ENCODE measurements around the gene PAQR9.

PAQR9 gene

GRCh38 chr3:142930463-142930862 lies 33.0 kb downstream of the PAQR9 start:
- no peak for TF ChIP-seq POLR2AphosphoS5 (IDR thresholded peaks at IDR 0.05; ENCODE audit: low read depth, low read length)
- TF ChIP-seq POLR2A (IDR thresholded peaks at IDR 0.05; ENCODE audit: low read depth, low read length): no peak
- no peak for TF ChIP-seq TAF1 (IDR thresholded peaks at IDR 0.05; ENCODE audit: borderline replicate concordance, low read depth, low read length)
- FAIRE-seq: no peak
- no peak for DNase-seq (ENCODE audit: insufficient read length)

GRCh38 chr3:142929890-142930289 lies 33.6 kb downstream of the PAQR9 start:
- TF ChIP-seq TAF1 (IDR thresholded peaks at IDR 0.05; ENCODE audit: borderline replicate concordance, low read depth, low read length) (no peak), POLR2A (IDR thresholded peaks at IDR 0.05; ENCODE audit: low read depth, low read length) (no peak), POLR2AphosphoS5 (IDR thresholded peaks at IDR 0.05; ENCODE audit: low read depth, low read length) (no peak)
- no peak for FAIRE-seq
- DNase-seq (ENCODE audit: insufficient read length): no peak

GRCh38 chr3:142929109-142929508 lies 34.4 kb downstream of the PAQR9 start:
- DNase-seq (ENCODE audit: insufficient read length): no peak
- FAIRE-seq: no peak
- TF ChIP-seq TAF1 (IDR thresholded peaks at IDR 0.05; ENCODE audit: borderline replicate concordance, low read depth, low read length) (no peak), POLR2AphosphoS5 (IDR thresholded peaks at IDR 0.05; ENCODE audit: low read depth, low read length) (no peak), POLR2A (IDR thresholded peaks at IDR 0.05; ENCODE audit: low read depth, low read length) (no peak)

- TF ChIP-seq POLR2A (IDR thresholded peaks at IDR 0.05; ENCODE audit: low read depth, low read length): no peak
- TF ChIP-seq POLR2AphosphoS5 (IDR thresholded peaks at IDR 0.05; ENCODE audit: low read depth, low read length): no peak
- no peak for TF ChIP-seq TAF1 (IDR thresholded peaks at IDR 0.05; ENCODE audit: borderline replicate concordance, low read depth, low read length)
- DNase-seq (ENCODE audit: insufficient read length) (no peak), FAIRE-seq (no peak)
These were observed 37.0 kb downstream of the PAQR9 start for GRCh38 chr3:142926368-142926944.

GRCh38 chr3:142925140-142925539 lies 38.3 kb downstream of the PAQR9 start:
- DNase-seq (ENCODE audit: insufficient read length) (no peak), FAIRE-seq (no peak)
- TF ChIP-seq POLR2AphosphoS5 (IDR thresholded peaks at IDR 0.05; ENCODE audit: low read depth, low read length) (no peak), TAF1 (IDR thresholded peaks at IDR 0.05; ENCODE audit: borderline replicate concordance, low read depth, low read length) (no peak), POLR2A (IDR thresholded peaks at IDR 0.05; ENCODE audit: low read depth, low read length) (no peak)

- FAIRE-seq: no peak
- TF ChIP-seq POLR2A (IDR thresholded peaks at IDR 0.05; ENCODE audit: low read depth, low read length): no peak
- no peak for DNase-seq (ENCODE audit: insufficient read length)
These were observed 39.8 kb downstream of the PAQR9 start for GRCh38 chr3:142923694-142924093.

- TF ChIP-seq POLR2A (IDR thresholded peaks at IDR 0.05; ENCODE audit: low read depth, low read length): no peak
- no peak for TF ChIP-seq POLR2AphosphoS5 (IDR thresholded peaks at IDR 0.05; ENCODE audit: low read depth, low read length)
- no peak for TF ChIP-seq TAF1 (IDR thresholded peaks at IDR 0.05; ENCODE audit: borderline replicate concordance, low read depth, low read length)
- FAIRE-seq (no peak), DNase-seq (ENCODE audit: insufficient read length) (no peak)
These were observed 46.9 kb downstream of the PAQR9 start for GRCh38 chr3:142916605-142917004.

GRCh38 chr3:142915636-142916035 lies 47.8 kb downstream of the PAQR9 start:
- no peak for DNase-seq (ENCODE audit: insufficient read length)
- TF ChIP-seq POLR2AphosphoS5 (IDR thresholded peaks at IDR 0.05; ENCODE audit: low read depth, low read length) (no peak), POLR2A (IDR thresholded peaks at IDR 0.05; ENCODE audit: low read depth, low read length) (no peak), TAF1 (IDR thresholded peaks at IDR 0.05; ENCODE audit: borderline replicate concordance, low read depth, low read length) (no peak)
- no peak for FAIRE-seq

- DNase-seq (ENCODE audit: insufficient read length) (no peak), FAIRE-seq (no peak)
- no peak for TF ChIP-seq POLR2A (IDR thresholded peaks at IDR 0.05; ENCODE audit: low read depth, low read length)
- TF ChIP-seq POLR2AphosphoS5 (IDR thresholded peaks at IDR 0.05; ENCODE audit: low read depth, low read length): no peak
- TF ChIP-seq TAF1 (IDR thresholded peaks at IDR 0.05; ENCODE audit: borderline replicate concordance, low read depth, low read length): no peak
These were observed 49.1 kb downstream of the PAQR9 start for GRCh38 chr3:142914286-142914811.

- TF ChIP-seq POLR2AphosphoS5 (IDR thresholded peaks at IDR 0.05; ENCODE audit: low read depth, low read length) (no peak), TAF1 (IDR thresholded peaks at IDR 0.05; ENCODE audit: borderline replicate concordance, low read depth, low read length) (no peak), POLR2A (IDR thresholded peaks at IDR 0.05; ENCODE audit: low read depth, low read length) (no peak)
- DNase-seq (ENCODE audit: insufficient read length): no peak
- no peak for FAIRE-seq
These were observed 50.0 kb downstream of the PAQR9 start for GRCh38 chr3:142913432-142913831.

GRCh38 chr3:142912402-142913172 lies 50.9 kb downstream of the PAQR9 start:
- DNase-seq (ENCODE audit: insufficient read length): no peak
- TF ChIP-seq TAF1 (IDR thresholded peaks at IDR 0.05; ENCODE audit: borderline replicate concordance, low read depth, low read length) (no peak), POLR2AphosphoS5 (IDR thresholded peaks at IDR 0.05; ENCODE audit: low read depth, low read length) (no peak), POLR2A (IDR thresholded peaks at IDR 0.05; ENCODE audit: low read depth, low read length) (no peak)
- no peak for FAIRE-seq
